HK-2 (cell line): Measurements from ENCODE around the gene PBRM1.

Source experiments
- DNase-seq: peaks from one replicate; pipeline ENCODE4 v3.0.0-alpha.2; 2018; ENCODE audit not compliant: unreplicated experiment

The PBRM1 gene

GRCh38 chr3:52670621-52671521 is 14.8 kb downstream of the PBRM1 start:
- DNase-seq, result peak; percentile 66

- no peak for DNase-seq
These were observed 22.6 kb downstream of the PBRM1 start for GRCh38 chr3:52663098-52663497.

GRCh38 chr3:52660046-52660445 is 25.7 kb downstream of the PBRM1 start:
- no peak for DNase-seq

- DNase-seq, result no peak
These were observed 29.8 kb downstream of the PBRM1 start for GRCh38 chr3:52655895-52656294.

GRCh38 chr3:52651592-52651991 is 34.1 kb downstream of the PBRM1 start:
- DNase-seq, result no peak

- DNase-seq, result no peak
These were observed 35.3 kb downstream of the PBRM1 start for GRCh38 chr3:52650439-52650838.

GRCh38 chr3:52649461-52650210 is 36.1 kb downstream of the PBRM1 start:
- no peak for DNase-seq

- DNase-seq, result no peak
These were observed 40.2 kb downstream of the PBRM1 start for GRCh38 chr3:52645549-52645948.

- no peak for DNase-seq
These were observed 49.0 kb downstream of the PBRM1 start for GRCh38 chr3:52636673-52637072.

- DNase-seq, result no peak
These were observed 51.9 kb downstream of the PBRM1 start for GRCh38 chr3:52633786-52634185.

GRCh38 chr3:52625041-52625440 is 60.7 kb downstream of the PBRM1 start:
- no peak for DNase-seq

GRCh38 chr3:52623234-52623792 is 62.4 kb downstream of the PBRM1 start:
- no peak for DNase-seq

- DNase-seq, result no peak
These were observed 65.1 kb downstream of the PBRM1 start for GRCh38 chr3:52620580-52620979.

GRCh38 chr3:52615166-52615565 is 70.5 kb downstream of the PBRM1 start:
- DNase-seq, result no peak

GRCh38 chr3:52614689-52615088 is 71.0 kb downstream of the PBRM1 start:
- DNase-seq, result no peak

GRCh38 chr3:52609316-52609815 is 76.3 kb downstream of the PBRM1 start:
- no peak for DNase-seq

GRCh38 chr3:52608337-52608736 is 77.4 kb downstream of the PBRM1 start:
- no peak for DNase-seq

GRCh38 chr3:52606373-52607085 is 79.2 kb downstream of the PBRM1 start:
- DNase-seq, result peak; percentile 17

- DNase-seq, result no peak
These were observed 85.5 kb downstream of the PBRM1 start for GRCh38 chr3:52600258-52600657.

- no peak for DNase-seq
These were observed 89.0 kb downstream of the PBRM1 start for GRCh38 chr3:52596658-52597265.

GRCh38 chr3:52593103-52593502 is 92.6 kb downstream of the PBRM1 start:
- DNase-seq, result no peak
